Ammon's horn (tissue), 1 donor: ENCODE measurements around the gene SLC7A6OS.

Experiments
- DNase-seq: peaks from one replicate; pipeline ENCODE4 v3.0.0-alpha.2; 2016; ENCODE audit warnings: low spot score

Gene SLC7A6OS

GRCh38 chr16:68344252-68344651, 33.5 kb upstream of the SLC7A6OS start:
- no peak for DNase-seq

- DNase-seq, result no peak
These were observed 32.4 kb upstream of the SLC7A6OS start for GRCh38 chr16:68343137-68343536.

GRCh38 chr16:68342620-68343019, 31.9 kb upstream of the SLC7A6OS start:
- no peak for DNase-seq

- DNase-seq, result no peak
These were observed 28.5 kb upstream of the SLC7A6OS start for GRCh38 chr16:68339214-68339613.

- no peak for DNase-seq
These were observed 27.8 kb upstream of the SLC7A6OS start for GRCh38 chr16:68338326-68339119.

GRCh38 chr16:68335175-68335574, 24.4 kb upstream of the SLC7A6OS start:
- no peak for DNase-seq

- peak; percentile 72 for DNase-seq
These were observed 21.8 kb upstream of the SLC7A6OS start for GRCh38 chr16:68332411-68333121.

- no peak for DNase-seq
These were observed 21.2 kb upstream of the SLC7A6OS start for GRCh38 chr16:68331879-68332410.

GRCh38 chr16:68328860-68329390, 18.2 kb upstream of the SLC7A6OS start:
- DNase-seq, result no peak

GRCh38 chr16:68328151-68328859, 17.6 kb upstream of the SLC7A6OS start:
- DNase-seq, result peak; percentile 94

GRCh38 chr16:68324780-68325357, 14.1 kb upstream of the SLC7A6OS start:
- no peak for DNase-seq

- DNase-seq, result no peak
These were observed 13.6 kb upstream of the SLC7A6OS start for GRCh38 chr16:68324336-68324735.

GRCh38 chr16:68319185-68319908, 8.6 kb upstream of the SLC7A6OS start:
- DNase-seq, result no peak

GRCh38 chr16:68313116-68313515, 2.4 kb upstream of the SLC7A6OS start:
- no peak for DNase-seq

- DNase-seq, result no peak
These were observed 341 bp downstream of the SLC7A6OS start for GRCh38 chr16:68310437-68310773.

- DNase-seq, result no peak
These were observed 947 bp downstream of the SLC7A6OS start for GRCh38 chr16:68309799-68310198.

GRCh38 chr16:68306633-68307032, 4.1 kb downstream of the SLC7A6OS start:
- DNase-seq, result no peak

GRCh38 chr16:68300734-68301459, 9.8 kb downstream of the SLC7A6OS start:
- DNase-seq, result no peak

- DNase-seq, result no peak
These were observed 10.9 kb downstream of the SLC7A6OS start for GRCh38 chr16:68299571-68300453.
